Choroid plexus epithelial cell (primary cell): ENCODE results near the gene LAPTM4A.

Source experiments
- DNase-seq: peaks from one replicate; pipeline ENCODE4 v3.0.0-alpha.2; 2010; ENCODE audit warnings: low read depth
- H3K4me3 ChIP-seq: 2 replicates; pipeline ENCODE4 v1.5.1; 2011; ENCODE audit warnings: low read depth, mild to moderate bottlenecking, control low read depth, low read length, moderate library complexity
- CTCF ChIP-seq: conservative IDR thresholded peaks from 2 replicates; pipeline ENCODE4 v1.5.1; 2011; ENCODE audit warnings: low read depth, mild to moderate bottlenecking, control low read depth, inconsistent platforms, low read length, moderate library complexity

The LAPTM4A gene

GRCh38 chr2:20008703-20009102 is 42.7 kb downstream of the LAPTM4A start:
- H3K4me3 ChIP-seq: no peak overlapping the region
- TF ChIP-seq CTCF: no peak
- DNase-seq: no peak

- no peak for TF ChIP-seq CTCF
- no peak for DNase-seq
- no peak overlapping the region for H3K4me3 ChIP-seq
These were observed 45.4 kb downstream of the LAPTM4A start for GRCh38 chr2:20005891-20006470.

GRCh38 chr2:20005067-20005627 is 46.3 kb downstream of the LAPTM4A start:
- DNase-seq: no peak
- no peak for TF ChIP-seq CTCF
- H3K4me3 ChIP-seq: no peak overlapping the region

- no peak overlapping the region for H3K4me3 ChIP-seq
- TF ChIP-seq CTCF: no peak
- no peak for DNase-seq
These were observed 50.0 kb downstream of the LAPTM4A start for GRCh38 chr2:20001361-20001863.

GRCh38 chr2:19993731-19994130 is 57.7 kb downstream of the LAPTM4A start:
- no peak for DNase-seq
- TF ChIP-seq CTCF: no peak
- no peak overlapping the region for H3K4me3 ChIP-seq

GRCh38 chr2:19991895-19992294 is 59.5 kb downstream of the LAPTM4A start:
- DNase-seq: no peak
- no peak overlapping the region for H3K4me3 ChIP-seq
- TF ChIP-seq CTCF: no peak

GRCh38 chr2:19990416-19990728 is 61.1 kb downstream of the LAPTM4A start:
- DNase-seq: no peak
- TF ChIP-seq CTCF: no peak
- H3K4me3 ChIP-seq: peak overlapping the region; percentile 68
